Measurements from ENCODE around the gene GTF2F1.
A peak's percentile ranks its signal among the peaks of the same experiment; 100 is the strongest.
"Not testable (repeated sequence)": the region's sequence is repeated elsewhere in the genome, so short reads cannot be mapped to it uniquely, and the experiment has no call there.

GTF2F1 gene

GRCh38 chr19:6416658-6417405, 23.9 kb upstream of the GTF2F1 start:
- no peak for DNase-seq

DNA sequence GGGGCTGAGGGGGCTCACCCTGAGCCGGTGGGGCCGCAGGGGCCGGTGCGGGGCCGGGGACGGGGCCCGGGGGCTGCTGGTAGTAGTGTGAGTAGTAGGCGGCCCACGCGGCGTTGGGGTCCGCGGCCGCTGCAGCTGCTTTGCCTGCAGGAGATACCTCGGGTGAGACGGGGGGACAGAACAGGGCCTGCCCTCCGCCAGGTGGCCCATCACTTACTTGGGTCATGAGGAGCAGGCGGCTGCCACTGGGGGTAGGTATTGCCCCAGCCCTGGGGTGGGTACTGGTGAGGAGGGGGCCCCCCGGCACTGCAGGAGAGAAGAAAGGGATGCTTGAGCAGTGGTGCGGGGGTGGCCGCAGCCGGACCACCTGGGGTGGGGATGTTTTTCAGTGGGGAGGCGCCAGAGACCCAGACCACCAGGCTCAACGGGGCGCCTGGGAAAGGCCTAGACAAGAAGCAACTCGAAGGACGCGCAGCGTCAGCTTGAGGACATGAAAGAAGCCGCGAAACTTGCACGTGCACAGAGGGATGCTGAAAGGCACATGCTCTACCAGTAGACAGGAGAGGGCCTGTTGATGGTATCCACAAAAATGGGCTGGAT, 22.7 kb upstream of the GTF2F1 start:
- DNase-seq = no peak

DNA sequence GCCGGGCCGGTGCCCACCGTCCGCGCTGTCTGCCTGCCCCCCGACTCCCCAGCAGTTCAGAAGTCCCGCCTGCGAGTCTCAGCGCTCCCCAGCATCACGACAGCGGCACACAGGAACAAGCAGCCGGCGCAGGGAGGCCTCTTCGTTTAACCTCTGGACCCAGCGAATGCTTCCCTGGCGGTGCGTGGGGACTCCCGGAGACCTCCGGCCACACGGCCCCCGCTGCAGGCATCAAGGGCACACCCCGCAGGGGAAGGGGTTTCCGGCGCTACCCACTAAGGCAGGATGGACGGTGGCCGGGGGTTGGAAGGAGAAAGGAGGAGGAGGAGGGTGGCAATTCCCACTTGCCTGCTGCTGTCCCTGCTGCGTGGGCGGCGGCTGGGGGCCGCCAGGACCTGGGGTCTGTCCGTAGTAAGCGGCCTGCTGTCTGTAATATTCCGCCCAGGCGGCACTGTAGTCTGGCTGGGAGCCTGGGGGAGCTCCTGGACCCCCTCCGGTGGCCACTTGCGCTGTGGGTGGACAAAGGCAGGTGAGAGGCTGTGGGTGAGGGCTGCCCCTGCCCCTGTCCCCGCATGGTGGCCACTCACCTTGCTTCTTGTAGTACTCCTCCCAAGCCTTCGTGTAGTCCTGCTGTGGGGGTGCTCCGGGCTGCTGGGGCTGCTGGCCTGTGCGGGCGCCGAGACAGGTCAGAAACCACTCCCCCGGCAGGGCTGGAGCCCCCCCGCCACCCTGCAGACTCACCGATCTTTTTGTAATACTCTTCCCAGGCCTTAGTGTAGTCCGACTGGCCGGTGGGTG, 22.0 kb upstream of the GTF2F1 start:
- DNase-seq = no peak

DNA sequence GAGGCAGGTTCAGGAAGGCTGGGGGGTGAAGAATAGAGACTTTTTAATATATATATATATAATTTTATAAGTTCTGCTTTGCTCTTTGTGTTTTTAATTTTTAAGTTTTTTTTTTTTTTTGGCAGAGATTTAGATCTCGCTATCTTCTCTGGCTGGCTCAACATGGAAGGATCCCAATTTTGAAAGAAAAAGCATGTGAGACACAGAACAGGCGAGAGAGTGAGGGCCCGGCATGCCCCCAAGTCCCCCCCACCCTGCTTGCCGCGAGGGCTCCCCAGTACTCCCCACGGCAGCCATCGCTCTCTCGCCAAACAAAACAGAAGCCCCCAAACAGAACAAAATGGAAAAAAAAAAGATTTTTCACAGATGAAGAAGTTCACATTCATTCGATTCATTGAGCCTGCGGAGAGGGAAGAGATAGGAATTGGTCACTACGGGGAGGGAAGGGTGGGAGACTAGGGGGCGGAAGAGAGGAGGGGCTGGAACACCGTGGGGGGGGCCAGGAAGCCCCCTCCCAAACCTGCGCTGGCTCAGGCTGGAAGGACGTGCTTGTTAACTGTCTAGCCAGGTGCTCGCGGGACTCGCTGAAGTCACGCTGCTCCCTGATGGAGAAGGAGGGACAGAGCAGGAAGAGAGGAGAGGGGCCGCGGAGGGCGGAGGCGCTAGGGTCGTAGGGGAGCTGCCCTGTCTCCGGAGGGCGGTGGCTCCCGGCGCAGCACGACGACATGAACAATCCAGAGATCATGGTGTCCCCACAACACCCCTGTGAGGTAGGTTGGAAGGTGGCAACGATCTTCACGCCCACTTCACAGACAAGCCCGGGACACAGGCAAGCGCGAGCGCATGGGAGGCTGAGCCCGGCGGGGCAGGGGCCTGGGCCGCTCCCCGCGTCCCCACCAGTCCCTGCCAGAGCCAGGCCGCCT, 21.0 kb upstream of the GTF2F1 start:
- no peak for DNase-seq

DNA sequence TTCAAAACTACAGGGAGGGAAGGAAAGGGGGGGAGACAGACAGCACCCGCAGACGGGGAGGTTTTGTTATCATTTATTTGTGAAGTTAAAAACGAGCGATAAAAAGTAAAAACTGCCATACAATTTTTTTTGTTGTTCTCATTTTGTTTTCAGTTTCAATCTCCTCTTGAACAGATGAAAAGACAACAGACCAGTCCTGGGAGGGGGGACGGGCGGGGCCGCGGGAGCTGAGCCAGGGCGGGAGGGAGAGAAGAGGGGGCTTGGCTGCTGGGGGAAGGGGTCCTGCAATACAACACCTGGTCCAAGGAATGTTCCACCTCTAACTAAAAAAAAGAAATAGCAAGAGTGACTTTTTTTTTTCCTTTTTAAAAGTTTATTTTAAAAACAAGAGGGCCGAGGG, 20.3 kb upstream of the GTF2F1 start:
- DNase-seq = no peak

GRCh38 chr19:6412447-6413091, 19.6 kb upstream of the GTF2F1 start:
- DNase-seq = peak; percentile 15

- DNase-seq = no peak
Measured at GRCh38 chr19:6412061-6412446, 19.1 kb upstream of the GTF2F1 start.

GRCh38 chr19:6409346-6409745, 16.4 kb upstream of the GTF2F1 start:
- DNase-seq = no peak

DNA sequence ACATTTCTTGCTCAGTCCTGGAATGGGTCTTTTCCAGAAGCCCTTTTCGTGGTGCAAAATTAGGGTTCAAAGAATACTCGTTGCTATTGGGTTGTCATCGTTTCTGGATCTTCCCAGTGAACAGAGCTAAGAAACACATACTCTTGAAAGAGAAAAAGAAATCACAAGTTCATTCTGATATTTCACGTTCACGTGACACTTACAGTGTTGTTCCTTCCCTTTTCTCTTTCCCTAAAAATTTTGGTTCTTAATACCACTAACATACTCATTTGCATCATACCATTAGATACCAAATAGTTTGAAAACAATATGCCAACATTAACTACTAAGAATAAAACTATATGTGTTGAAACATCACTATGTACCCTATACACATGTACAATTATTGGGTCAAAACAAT, 13.4 kb upstream of the GTF2F1 start:
- DNase-seq = no peak

DNA sequence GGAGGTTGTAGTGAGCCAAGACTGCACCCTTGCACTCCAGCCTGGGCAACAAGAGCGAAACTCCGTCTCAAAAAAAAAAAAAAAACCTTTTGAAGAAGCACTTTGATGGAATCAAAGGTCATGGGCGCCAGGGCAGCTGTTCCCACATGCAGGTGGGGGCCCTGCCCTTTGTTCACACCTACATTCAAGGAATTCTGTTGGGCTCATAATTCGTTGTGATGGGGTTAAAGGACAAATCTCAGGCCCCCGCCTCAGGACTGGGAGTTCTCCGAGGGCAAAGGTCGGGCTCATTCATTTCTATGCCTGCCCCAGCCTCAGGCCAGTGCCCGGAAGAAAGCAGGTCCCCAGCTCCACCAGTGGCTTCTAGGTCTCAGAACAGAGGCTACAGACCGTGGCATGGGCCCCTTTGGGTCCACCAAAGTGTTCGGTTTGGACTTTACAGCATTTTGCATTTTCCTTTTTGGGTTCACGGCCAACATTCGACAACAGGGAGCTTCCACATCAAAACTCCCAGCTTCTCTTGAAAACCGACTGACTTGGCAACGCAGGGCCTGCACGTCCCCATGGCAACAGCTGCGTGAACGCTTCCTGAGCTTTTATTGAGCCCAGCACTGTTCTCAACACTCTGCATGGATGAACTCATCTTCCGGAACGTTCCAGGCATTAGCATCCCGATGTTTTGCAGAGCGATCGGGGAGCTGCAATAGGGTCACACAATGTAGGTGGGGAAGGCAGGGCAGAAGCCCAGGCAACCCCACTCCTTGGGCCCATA, 10.1 kb upstream of the GTF2F1 start:
- no peak for DNase-seq

DNA sequence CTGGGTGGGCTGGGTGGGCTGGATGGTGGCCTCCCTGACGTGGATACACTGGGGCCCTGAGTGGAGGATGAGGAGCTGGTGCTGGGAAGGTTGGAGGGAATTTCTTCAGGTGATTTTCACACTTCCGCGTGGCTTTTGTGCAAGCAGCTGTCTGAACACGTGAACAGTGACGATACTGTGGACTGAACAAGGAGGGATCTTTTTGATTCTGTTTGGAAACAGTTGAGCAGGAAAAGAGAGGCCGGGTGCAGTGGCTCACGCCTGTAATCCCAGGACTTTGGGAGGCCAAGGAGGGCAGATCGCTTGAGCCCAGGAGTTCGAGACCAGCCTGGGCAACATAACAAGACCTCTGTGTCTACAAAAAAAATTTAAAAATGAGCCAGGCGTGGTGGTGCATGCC, 9.1 kb upstream of the GTF2F1 start:
- no peak for DNase-seq

- not testable (repeated sequence) for DNase-seq
Measured at GRCh38 chr19:6400062-6400944, 7.3 kb upstream of the GTF2F1 start.

- DNase-seq = no peak
Measured at GRCh38 chr19:6396305-6396704, 3.3 kb upstream of the GTF2F1 start.

GRCh38 chr19:6394831-6395230, 1.9 kb upstream of the GTF2F1 start:
- DNase-seq = no peak

GRCh38 chr19:6393983-6394412, 1.0 kb upstream of the GTF2F1 start:
- DNase-seq = no peak

GRCh38 chr19:6392221-6393073, 517 bp downstream of the GTF2F1 start:
- no peak for DNase-seq

GRCh38 chr19:6387372-6387771, 5.6 kb downstream of the GTF2F1 start:
- no peak for DNase-seq

DNA sequence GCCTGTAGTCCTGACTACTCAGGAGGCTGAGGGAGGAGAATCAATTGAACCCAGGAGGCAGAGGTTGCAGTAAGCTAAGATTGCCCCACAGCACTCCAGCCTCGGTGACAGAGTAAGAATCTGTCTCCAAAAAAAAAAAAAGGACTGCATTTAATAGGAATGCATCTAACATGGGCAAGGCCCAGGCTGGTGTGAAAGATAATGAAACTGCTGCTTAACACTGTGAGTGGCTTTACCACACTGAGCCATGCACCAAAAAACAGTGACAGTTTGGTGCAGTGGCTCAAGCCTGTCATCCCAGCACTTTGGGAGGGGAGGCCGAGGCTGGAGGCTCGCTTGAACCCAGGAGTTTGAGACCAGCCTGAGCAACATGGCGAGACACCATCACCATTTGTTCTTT, 8.6 kb downstream of the GTF2F1 start:
- DNase-seq = no peak

DNA sequence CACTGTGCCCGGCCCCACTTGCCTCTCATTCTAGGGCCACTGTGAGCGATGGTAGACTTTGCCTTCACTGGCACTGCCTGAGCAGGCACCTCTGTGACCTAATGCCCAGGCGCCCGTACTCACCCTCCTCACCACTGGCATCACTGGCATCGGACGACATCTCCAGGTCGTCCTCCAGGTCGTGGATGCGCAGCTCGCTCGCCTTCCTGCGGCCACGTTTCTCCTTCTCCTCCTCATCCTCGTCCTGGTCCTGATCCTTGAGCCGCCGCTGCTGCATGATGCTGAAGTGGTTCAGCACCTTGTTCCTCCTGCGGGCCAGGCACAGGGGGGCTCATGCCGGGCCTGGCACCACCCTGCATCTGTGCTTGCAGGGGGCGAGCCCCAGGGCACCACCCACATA, 9.8 kb downstream of the GTF2F1 start:
- DNase-seq = no peak

Data from kidney glomerular epithelial cell (primary cell).